ENCODE data around the gene RAB5B.
"Not testable (repeated sequence)": the region's sequence is repeated elsewhere in the genome, so short reads cannot be mapped to it uniquely, and the experiment has no call there.

Gene RAB5B

DNA sequence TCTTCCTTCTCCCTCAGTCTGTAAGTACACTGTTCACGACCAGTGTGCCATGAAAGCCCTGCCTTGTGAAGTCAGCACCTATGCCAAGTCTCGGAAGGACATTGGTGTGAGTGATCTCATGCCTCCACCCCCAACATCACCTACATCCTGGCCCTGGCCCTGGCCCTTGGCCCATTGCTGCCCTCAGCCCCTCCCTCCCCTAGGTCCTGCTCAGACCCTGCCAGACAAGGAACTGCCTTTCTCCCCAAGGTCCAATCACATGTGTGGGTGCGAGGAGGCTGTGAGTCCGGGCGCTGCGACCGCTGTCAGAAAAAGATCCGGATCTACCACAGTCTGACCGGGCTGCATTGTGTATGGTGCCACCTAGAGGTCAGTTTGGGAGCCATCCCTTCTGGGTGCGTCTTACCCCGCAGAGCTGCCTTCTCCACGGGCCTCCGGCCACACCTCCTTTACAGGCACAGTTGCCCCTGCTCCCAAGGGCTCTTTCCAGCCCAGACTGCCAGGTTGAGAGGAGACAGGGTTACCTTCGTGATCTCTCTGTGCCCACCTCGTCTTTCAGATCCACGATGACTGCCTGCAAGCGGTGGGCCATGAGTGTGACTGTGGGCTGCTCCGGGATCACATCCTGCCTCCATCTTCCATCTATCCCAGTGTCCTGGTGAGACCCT lies 33.7 kb upstream of the RAB5B start:
- DNase-seq (ENCODE audit: low spot score) = peak; percentile 83

GRCh38 chr12:55942055-55942454 lies 31.8 kb upstream of the RAB5B start:
- no peak for DNase-seq (ENCODE audit: low spot score)

GRCh38 chr12:55942577-55943136 lies 31.2 kb upstream of the RAB5B start:
- no peak for DNase-seq (ENCODE audit: low spot score)

DNA sequence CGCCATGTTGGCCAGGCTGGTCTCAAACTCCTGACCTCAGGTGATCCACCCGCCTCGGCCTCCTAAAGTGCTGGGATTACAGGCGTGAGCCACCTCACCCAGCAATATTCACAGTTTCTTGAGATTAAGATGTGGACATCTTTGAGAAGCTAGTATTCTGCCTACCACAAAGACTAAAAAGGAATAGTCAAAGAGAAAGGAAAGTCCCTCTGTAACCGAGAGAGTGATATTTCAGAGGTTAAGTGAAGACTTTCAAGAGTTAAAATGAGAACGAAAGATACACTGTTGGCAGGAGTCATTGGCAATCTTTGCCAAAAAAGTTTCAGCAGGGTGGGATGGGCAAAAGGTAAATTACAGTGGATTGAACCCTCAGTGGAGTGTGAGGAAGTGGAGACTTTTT lies 27.3 kb upstream of the RAB5B start:
- no peak for DNase-seq (ENCODE audit: low spot score)

- no peak for DNase-seq (ENCODE audit: low spot score)
Observed at GRCh38 chr12:55955344-55955743, 18.5 kb upstream of the RAB5B start.

- DNase-seq (ENCODE audit: low spot score) = no peak
Observed at GRCh38 chr12:55955800-55956508, 17.9 kb upstream of the RAB5B start.

GRCh38 chr12:55957106-55957859 lies 16.6 kb upstream of the RAB5B start:
- DNase-seq (ENCODE audit: low spot score) = no peak

GRCh38 chr12:55963760-55964159 lies 10.1 kb upstream of the RAB5B start:
- no peak for DNase-seq (ENCODE audit: low spot score)

DNA sequence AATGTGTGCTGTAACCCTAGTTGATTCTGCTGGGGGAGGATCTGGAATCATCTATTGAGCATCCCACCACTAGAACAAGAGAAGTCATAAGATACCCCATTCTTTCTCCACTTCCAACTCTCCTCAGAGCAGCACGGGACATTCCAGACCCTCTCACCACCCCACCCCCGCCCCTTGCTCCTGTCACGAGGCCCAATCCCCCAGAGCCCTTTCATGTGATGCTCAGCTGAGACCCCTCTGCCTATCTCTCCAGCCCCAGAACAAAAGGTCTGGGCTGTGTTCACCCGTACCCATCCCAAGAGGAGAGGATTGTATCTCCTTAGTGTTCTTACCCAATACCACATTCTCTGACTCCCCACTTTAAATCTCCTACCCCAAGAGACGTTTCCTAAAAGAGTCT lies 8.6 kb upstream of the RAB5B start:
- no peak for DNase-seq (ENCODE audit: low spot score)

DNA sequence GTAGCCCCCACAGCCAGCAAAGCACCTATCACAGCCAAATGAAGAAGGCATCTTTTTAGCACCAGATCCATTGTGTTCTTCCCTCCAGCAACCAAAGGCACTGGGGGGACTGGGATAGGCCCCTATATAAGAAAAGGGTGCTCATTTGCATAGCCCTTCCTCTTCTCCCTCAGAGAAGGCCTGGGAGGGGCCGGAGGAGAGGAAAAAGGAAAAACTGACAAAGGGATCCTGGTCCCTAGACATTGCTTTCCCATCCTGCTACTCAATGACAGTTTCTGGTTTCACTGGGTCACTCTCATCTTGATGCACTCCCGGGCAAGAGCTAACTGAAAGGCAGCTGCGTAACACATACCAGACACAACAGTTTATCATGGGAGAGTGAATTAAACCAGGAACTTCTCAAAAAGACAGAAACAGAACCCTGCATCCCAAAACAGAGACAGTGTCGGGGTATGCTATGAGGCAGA lies 7.9 kb upstream of the RAB5B start, which contains the start of gene PMEL:
PMEL (minus strand) TSS at position 102 of the 467 bp plus-strand sequence; CDS start at position 71, 31 bp downstream.
- no peak for DNase-seq (ENCODE audit: low spot score)

DNA sequence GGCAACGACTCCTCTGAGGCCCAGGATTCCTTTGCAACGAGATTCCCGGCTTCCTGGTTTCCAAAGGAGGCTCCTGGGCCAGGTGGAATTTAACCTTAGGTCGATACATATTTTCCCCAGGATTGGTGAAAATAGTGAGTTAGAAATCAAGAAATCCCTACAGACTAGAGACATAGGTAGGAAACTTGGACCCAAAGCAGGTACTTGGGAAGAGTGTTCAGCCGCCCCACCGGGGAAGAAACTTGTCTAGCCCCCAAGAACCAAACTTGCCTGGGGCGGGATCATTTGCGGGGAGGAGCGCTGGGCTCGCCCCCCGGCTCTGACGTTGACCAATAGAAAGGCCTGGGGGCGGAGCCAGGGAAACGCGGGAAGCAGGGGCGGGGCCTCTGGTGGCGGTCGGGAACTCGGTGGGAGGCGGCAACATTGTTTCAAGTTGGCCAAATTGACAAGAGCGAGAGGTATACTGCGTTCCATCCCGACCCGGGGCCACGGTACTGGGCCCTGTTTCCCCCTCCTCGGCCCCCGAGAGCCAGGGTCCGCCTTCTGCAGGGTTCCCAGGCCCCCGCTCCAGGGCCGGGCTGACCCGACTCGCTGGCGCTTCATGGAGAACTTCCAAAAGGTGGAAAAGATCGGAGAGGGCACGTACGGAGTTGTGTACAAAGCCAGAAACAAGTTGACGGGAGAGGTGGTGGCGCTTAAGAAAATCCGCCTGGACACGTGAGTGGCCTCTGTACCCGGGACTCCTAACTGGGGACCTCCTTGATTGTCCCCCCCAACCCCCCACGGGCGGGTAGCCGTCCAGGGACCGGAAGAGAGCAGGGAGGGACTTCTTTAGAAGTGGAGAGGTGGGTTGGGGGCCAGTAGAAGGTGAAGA lies 7.2 kb upstream of the RAB5B start, which contains the start of gene CDK2:
CDK2 (plus strand) TSS at position 423 of the 874 bp plus-strand sequence; CDS start at position 602, 179 bp downstream.
- DNase-seq (ENCODE audit: low spot score) = peak; percentile 72

DNA sequence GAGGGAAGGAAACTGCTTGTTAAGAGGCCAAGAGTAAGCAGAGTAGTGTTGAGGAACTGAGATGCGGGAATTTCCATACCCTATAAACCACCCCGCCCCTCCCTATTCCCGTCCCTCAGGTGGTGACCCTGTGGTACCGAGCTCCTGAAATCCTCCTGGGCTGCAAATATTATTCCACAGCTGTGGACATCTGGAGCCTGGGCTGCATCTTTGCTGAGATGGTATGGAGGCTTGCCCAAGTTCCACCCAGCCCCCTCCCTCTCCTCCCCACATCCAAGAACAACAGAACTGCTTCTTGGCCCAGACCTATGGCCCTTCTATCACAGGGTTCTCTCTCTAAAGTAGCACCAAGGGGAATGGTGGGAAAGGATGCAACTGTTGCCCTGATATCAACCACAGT lies 4.5 kb upstream of the RAB5B start:
- DNase-seq (ENCODE audit: low spot score) = no peak

- DNase-seq (ENCODE audit: low spot score) = no peak
Observed at GRCh38 chr12:55970775-55971174, 3.1 kb upstream of the RAB5B start.

GRCh38 chr12:55972042-55972441 lies 1.8 kb upstream of the RAB5B start:
- DNase-seq (ENCODE audit: low spot score) = no peak

- DNase-seq (ENCODE audit: low spot score) = no peak
Observed at GRCh38 chr12:55972456-55972855, 1.4 kb upstream of the RAB5B start.

DNA sequence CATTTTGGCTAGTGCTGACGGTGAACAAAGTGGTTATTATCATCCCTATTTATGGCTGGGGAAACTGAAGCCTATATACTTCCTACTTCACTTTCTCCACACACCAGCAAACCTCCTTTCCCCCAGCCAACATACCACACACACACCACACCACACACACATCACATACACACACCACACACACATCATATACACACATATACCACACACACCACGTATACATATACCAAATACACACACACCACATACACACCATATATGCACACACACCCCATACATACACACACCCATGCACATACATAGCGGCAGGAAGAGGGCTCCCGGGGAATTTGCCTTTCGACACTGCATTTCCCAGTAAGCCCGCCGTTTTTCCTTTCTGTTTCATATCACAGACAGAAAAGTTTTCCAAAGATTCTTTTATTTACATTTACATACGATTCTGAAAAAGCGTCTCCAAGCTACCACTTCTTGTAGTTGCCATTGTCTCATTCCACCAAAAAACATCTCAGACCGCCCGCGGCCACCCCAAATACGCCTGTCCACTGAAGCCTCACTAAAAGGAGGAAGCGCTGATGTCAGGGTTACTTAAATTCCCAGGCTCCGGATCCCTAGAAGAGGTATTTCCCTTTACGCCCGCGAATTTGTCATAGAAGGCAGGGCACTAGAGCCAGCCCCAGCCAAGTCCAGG lies 823 bp upstream of the RAB5B start:
- DNase-seq (ENCODE audit: low spot score) = no peak

DNA sequence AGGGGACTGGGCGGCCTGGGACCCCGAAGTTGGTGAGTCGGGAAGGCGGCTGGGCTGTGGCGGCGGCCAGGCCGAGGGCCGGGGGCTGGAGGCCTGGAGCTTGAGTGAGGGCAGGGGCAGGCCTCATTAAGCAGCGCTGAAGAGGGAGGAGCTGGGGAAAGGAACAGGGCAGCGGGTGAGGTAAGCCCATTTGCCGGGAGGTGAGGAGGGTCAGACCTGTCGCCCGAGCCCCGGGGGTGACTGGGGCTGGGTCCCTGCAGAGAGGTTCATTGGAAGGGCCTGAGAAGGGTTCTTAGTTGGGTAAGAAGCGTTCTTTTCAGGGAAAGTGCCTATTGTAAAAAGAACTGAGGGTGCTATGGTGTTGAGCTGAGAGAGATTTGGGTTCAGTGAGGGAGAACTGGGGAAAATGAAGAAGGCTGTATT lies 441 bp downstream of the RAB5B start:
- no peak for DNase-seq (ENCODE audit: low spot score)

GRCh38 chr12:55978393-55978792 lies 4.5 kb downstream of the RAB5B start:
- DNase-seq (ENCODE audit: low spot score) = no peak

GRCh38 chr12:55979069-55979468 lies 5.2 kb downstream of the RAB5B start:
- no peak for DNase-seq (ENCODE audit: low spot score)

DNA sequence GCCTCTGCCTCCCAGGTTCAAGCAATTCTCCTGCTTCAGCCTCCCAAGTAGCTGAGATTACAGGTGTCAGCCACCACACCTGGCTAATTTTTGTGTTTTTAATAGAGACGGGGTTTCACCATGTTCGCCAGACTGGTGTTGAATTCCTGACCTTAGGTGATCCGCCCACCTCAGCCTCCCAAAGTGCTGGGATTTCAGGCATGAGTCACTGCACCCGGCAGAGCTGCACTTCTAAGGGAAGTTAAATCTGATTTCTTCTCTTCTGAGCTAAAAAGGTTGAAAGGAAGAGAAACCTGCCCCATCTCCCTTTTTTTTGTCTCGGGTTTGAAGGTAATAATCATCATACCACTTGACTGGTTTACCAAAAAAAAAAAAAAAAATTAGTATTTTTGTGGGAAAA lies 8.0 kb downstream of the RAB5B start:
- DNase-seq (ENCODE audit: low spot score) = not testable (repeated sequence)

Data from kidney capillary endothelial cell (primary cell).